GM18907 (cell line): ENCODE results near the gene SLC13A2.

Experiments
- ATAC-seq: cut with Tn5 transposase; IDR thresholded peaks from one replicate; pipeline ENCODE4 v1.9.1; 2021; ENCODE audit warnings: mild to moderate bottlenecking, moderate library complexity; ENCODE audit not compliant: unreplicated experiment

Gene SLC13A2

DNA sequence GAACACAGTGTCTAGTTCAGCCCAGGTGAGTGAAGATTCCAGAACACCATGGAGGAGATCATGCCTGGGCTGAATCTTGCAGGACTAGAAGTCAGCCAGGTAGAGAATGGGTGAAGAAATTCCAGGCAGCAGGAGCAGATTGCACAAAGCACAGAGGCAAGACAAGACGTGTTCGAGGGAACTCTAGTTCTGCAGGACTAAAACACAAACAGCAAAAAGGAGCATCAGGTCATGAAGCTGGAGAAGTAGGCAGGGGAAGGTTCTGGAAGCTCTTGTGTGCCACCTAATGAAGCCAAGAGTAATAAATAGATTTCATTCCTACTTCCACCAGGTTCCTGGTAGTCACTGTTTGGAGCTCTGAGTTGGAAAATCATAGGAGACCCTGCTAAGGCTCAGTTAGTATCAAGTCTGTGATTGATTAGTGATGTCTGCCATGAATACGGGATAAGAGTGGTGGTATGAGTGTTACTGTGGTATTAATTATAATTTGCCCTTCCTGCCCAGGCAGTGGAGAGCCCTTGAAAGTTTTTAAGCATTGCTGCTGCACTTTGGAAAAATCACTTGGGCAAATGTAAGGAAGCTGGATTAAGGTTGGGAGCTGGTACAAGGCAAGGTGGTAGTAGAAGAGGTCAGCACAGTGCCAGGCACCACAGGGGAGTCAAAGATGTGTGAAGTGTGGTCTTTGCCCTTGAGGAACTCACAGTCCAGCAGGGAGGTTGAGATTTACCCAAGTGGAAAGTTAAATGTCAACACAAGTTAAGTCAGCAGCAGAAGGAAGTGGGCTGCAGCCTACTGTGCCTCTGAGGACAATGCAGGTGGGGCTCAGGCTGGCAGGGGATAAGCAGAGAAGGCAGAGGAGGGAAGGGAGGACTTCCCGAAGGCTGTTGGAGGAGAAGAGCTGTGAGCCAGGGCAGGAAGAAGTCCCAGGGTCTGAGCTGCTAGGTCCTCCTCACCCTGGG is 19.2 kb downstream of the SLC13A2 start:
- ATAC-seq = no peak

DNA sequence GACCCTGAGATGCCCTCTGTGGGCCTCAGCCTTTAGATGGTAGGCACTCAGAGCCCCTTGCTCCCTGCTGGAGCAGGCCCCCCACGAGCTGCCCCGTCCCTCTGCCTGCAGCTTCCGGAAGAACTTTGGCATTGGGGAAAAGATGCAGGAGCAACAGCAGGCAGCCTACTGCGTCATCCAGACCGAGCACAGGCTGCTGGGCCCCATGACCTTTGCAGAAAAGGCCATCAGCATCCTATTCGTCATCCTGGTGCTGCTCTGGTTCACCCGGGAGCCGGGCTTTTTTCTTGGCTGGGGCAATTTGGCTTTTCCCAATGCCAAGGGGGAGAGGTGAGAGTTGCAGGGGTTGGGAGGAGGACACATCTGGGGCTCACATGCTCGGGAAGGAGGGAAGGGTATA is 20.0 kb downstream of the SLC13A2 start:
- no peak for ATAC-seq

DNA sequence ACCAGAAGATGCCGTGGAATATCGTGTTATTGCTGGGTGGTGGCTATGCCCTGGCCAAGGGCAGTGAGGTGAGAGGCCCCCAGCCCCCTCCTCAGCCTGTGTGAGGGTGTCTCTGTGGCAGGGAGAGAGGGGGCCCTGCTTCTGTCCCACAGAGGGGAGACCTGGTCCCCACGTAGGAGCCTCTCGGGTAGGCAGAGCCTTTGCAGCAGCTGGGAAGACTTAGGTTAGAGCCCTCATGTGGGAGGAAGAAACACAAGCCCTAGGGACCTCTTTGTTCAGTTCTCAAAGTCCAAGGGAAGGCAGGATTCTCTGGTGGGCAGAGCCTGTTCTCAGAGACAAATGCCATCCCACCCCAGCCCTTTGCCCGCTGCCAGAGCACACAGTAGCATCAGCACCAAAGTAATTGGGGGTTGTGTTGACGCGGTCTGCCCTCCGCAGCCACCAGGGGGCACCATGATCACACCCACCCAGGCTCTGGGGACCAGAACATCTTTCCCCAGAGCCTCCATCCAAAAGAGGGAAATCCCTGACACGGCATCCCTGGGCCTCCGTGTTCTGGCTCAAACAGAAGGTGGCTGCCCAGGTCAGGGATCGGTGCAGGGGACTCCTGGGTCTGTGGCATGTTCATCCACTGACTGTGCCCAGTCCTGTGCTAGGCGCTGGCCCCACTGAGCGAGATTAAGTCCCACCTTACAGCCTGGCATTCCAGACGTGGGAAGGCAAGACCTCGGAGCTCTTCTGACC is 21.2 kb downstream of the SLC13A2 start:
- peak; percentile 53 for ATAC-seq

DNA sequence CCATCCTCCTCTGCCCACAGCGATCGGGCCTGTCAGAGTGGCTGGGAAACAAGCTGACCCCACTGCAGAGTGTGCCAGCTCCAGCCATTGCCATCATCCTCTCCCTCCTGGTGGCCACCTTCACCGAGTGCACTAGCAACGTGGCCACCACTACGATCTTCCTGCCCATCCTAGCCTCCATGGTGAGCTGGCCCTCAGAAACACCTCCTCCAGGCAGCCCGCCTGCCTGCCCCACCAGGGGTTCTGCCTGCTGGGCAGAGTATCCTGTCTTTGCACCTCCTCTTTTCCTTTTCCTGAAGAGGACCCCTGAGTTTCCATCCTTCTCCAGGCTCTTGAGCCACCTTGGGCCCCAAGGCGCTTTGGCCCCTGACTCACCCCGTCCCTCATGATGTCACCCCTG is 22.2 kb downstream of the SLC13A2 start:
- ATAC-seq = no peak

DNA sequence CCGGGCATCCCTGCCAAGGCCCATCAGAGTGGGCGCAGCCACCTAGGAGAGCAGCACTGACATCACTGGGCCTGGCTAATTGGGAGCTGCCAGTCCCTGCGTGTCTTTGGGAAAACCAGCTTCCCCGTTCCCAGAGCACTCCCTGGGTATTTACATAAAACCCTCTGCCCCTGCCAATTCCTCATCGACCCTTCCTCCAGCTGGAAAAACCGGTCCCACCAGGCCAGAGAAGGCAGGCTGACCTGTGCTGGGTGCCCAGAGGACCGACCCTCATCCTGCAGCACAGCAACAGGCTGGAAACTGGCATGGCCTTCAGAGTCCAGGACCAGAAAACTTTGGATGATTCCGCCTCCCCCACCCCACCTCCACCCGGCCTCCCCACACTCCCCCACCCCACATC is 24.5 kb downstream of the SLC13A2 start:
- ATAC-seq = no peak

DNA sequence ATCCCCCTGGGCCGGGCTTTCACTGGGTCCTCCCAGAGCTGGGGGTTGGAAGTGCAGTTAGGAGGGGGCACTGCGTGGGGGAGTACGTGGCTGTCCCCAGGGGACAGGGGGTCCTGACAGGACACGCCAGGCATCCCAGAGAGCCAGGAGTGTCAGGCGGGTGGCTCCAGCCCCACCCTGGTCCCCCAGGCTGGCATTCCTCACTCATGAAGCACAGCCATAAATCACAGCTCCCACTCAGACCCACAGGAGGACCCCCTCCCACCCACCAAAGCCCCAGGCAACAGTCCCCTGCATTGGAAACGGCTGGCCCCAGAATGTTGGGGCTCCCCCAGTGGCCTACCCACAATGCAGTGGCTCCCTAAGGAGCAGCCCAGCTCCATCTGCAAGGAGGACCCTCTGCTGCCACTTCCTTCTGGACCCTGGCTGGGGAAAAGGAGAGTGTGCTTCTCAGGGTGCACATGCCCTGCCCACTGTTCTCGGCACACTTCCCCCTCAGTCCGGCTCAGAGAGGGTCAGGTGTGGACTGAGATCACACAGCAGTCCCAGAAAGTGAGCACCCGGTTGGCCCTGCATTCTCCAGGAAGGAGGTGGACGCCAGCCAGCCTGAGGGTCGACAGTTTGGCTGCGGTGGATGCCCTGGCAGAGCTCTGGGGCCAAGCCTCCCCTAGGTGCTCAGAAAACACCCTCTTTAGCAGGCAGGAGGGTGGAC is 25.4 kb downstream of the SLC13A2 start:
- ATAC-seq = no peak

DNA sequence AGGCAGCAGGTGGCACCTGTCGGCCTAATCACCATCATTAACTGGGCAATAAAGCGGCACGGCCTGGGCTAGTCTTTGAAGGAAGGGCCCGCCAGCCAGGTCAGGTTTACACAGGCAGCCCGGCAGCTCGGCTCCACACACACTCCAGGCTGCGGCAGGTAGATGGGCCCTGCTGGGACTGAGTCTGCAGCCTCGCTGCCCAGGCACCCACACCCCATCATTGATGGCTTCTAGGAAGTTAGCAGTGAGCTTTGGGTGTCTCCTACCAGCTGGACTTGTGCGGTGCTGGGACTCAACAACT is 25.9 kb downstream of the SLC13A2 start:
- ATAC-seq = no peak

DNA sequence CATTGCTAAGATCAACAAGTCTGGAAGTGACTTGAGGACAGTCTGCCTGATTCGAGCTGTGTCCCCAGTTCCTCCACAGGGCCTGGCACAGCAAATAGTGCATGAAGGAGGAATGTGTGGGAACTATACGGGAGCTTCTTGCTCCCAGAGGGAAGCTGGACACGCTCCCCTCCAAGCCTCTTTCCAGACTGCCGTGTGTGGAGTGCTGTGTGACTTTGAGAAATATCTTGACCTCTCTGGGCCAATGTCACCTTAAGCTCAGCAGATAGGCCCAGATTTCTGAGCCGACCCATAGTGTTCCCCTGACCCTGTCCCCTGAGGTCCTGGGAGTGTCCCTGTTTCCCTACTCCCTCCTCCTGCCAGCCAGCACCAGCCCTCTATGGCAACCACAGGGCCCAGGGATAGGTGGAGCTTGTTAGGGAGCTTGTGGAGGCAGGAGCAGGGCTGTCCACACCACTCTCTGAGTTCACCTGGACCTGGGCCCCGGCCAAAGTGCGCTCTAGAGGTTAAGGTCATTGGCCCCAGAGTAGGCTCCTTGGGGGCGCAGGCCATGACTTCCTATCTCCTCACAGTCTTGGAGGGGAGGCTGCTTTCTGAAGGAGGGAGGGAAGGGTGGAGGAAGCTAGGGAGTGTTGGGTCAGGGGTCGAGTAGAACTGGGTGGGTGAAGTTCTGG is 26.4 kb downstream of the SLC13A2 start:
- no peak for ATAC-seq

DNA sequence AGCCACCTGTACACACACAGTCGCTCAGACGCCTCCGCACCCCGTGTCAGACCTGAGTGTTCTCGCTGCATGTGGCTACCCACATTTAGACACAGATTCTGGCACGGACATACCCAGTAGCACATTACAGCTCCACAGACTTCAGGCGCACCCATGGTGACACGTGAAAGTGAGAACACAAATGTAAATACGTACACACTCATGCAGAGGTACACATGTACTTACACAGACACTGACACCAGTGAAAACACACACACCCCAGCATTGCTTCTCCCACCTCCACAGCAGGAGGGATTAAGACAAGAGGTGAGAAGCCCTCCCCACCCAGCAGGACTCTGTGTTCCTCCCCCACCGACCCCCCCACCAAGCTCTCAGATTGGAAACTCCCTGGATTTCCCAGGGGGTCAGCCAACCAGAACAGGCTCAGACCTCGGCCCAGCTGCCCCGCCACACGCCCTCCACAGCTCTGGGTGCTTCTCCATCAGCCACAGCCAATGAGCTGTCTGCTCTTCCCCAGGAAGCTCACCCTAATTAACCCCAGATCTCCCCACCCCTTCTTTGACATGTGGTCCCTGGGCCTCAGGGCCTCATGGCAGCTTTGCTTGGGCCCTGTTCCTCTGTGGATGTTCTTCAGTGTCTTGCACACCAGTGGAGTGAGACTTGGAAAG is 27.4 kb downstream of the SLC13A2 start:
- ATAC-seq = peak; percentile 57

DNA sequence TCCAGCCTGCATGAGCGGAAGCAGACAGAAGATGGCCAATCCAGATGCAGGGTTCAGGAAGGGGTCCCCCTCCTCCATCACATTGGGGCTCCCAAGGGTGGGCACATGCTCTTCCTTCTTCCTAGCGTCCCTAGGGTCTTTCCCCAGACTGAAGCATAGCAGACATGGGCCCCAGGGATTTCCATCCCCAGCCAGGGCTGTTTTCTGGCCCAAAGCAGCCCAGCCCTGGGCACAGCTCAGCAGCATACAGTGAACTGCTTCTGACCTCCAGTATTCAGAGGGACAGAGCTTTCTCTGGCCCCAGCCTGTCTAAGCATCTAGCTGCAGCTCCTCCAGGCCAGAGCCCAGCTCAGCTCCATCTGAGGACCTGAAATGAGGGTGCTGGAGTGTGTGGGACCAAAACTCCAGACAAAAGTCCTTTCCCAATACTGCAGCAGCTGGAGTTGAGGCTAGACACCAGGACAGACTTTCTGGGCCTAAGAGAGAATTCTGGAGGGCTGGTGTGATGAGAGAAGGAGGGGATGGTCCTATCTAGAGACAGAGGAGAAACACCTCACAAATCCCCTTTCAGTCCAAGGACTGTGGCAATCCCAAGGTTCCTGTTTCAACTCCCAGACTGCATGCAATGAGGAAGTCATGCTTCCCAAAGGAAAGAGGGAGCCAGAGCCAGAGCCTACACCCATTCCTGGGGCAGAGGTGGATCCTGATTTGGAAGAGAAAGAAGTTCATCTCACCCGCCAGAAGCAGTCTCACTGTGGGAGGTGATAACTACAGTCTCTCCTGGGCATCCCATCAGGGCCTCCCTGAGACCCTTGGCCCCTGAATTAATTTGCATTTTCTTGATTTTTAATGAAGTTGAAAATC is 28.2 kb downstream of the SLC13A2 start:
- ATAC-seq = no peak

DNA sequence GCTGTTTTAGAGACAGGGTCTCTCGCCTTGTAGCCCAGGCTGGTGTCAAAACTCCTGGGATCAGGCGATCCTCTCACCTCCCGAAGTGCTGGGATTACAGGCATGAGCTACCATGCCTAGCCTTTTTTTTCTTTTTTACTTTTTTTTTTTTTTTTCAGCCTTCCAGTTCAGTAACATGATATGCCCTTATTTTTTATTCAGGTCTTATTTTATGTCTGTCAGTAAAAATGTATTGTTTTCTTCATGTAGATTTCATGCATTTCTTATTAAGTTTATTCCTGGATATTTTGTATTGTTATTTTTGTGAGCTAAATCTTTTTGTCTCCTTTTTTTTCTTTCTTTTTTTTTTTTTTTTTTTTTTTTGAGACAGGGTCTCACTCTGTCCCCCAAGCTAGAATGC is 30.0 kb downstream of the SLC13A2 start:
- no peak for ATAC-seq

DNA sequence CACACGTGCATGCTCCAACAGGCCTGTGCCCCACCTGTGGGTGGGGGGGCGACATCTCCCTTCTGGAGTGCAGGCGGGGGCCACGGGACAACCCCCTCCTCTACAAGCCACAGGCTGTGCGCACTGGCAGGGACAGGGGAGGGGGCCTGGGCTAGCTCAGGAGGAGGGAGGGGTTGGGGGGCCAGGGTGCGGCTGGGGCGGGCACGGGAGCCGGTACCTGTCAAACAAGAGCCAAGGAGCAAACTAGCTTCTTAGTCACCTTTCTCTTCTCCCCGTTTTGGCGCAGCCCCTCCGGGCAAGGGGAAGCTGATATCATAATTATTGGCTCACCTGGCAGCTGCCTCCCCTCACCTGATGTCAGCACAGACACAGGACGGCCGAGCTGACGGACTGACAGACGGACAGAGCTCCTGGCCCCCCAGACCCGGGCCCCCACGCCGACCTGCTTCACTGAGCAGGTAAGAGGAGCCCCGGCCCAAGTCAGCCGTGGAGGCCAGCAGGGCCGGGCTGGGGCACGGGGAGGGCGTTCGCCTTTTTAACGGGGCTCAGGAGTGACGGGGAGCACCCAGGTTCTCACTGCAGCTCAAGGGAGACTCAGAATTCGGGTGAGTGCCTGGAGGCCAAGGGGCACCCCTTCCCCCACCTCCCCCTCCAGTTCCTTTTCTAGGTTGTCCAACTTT is 32.7 kb downstream of the SLC13A2 start, which contains the start of gene FOXN1:
Gene FOXN1 (plus strand): TSS at position 363 of the 680 bp plus-strand sequence. CDS start 17,622 bp downstream, outside the sequence.
- ATAC-seq = no peak

DNA sequence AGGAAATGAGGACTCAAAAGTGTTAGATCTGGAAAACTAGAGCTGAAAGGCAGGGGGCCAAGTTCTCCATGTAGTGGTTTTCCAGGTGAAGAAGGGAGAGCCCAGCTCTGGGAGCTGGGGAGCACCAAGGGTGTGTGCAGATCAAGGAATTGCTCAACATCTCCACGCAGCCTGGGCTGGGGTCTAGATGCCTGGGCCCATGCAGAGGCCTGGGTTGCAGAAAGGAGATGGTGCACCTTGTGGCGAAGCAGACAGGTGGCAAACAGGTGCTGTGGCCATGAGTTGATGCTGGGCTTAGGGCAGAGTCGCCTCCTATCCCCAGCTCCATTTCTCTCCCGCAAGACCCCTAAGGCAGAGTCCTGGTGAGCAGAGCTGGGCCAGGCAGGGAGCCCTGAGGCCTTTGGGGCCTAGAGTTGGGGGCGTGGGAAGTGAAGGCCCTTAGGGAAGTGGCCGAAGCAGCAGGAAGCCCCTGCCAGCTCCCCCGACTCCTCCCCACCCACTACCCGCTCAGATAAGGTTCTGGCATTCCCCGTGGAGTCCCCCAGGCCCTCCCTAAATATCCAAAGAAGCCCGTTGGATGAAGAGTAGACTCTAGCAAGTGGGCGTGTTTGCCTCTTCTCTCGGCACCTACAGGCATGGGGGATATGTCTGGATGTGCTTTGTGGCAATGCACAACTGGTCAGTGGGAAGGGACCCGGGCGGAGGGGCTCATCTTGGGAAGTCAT is 33.5 kb downstream of the SLC13A2 start:
- ATAC-seq = no peak

DNA sequence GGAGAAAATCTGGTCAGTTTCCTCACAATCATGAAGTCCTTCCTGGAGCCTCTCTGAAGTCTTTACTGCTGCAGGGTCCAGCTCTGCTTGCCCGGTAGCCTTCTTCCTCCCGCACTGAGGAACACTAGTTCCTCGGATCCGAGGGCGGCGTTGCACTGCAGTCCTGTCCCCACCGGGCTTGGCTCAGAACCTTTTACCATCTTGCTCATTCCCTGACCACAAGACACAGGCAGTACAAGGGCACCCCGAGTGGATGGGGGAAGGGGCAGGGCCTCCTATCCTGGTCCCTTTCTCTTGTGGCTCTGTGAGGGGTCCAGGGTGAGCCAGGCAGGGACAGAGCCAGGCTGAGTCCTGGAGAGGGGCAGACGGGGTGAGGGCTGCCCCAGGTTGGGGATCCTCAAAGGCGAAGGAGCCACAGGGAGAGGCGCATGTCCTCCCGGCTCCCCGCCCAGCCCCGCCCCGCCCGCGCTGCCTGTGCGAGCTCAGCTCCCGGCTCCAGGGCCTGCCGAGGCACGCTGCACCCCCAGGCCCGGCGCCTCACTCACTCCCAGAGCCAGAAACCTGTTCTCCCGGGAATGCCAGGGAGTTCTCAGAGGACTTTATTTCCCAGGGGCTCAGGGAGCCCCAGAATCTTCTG is 34.2 kb downstream of the SLC13A2 start:
- no peak for ATAC-seq

DNA sequence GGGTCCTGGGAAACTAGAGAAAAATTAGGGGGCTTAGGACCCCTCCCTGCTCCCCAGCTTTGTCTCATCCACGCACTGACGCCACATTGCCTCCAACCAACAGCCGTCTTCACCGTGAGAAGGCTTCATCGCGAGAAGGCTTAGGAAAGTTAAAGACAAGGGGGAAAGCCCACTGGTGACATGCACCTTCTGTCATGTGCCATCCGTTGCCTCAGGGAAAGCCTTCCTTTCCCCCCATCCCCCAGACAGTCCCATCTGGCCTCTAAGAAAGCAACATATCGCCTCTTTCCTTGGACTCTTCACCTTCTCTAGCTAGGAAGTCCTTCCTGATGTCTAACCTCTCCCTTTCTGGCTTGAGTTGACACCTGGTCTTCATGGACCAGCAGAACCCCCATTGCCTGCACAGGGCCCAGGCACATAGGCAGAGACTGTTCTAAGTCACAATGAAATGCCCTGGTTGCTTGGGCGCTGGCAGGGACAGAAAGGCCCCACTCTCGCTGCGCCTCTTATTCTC is 34.8 kb downstream of the SLC13A2 start:
- ATAC-seq = no peak

DNA sequence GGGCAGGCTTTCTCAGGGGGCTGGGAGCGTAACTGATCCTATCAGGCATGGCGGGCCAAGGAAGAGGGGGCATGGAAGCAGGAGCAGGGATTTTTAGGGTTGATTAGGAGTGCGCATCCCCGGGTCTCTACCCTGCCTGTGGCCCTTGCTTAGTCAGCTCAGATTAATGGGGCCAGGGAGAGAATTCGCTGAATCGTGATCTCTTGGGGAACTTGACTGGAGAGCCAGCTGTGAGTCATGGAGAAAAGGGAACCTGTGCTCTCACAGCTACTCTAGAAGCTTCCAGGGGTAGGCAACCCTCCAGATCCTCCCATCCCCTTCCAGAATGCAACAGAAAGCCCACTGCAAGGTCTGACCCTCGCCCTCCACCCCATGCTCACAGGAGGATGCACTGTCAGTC is 36.3 kb downstream of the SLC13A2 start:
- ATAC-seq = no peak

DNA sequence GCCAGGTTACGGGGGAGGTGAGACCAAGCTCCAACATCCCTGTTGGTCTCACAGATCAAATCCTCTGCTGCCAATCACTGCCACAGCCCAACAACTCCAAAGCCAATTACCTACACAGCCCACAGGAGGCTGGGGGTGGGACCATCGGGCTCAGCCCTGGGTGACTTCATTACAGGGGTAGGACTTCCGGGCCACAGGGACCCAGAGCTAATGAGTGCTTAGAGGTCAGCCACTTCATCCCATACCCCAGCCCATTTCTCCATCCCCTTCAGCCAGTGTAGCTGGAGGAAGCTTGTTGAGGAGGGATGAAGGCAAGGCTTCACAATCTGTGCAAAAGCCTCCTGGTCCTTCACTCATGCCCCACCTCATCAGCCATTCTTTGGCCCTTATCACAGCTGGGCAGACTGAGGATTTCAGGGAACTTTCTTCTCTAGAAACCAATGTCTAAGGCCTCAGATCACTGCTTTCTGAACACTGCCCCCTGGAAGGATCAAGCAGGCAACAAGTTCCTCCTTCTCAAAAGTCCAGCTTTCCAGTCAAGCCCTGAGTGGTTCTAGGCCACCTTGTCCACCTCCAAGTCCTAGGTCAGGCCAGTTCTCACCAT is 38.5 kb downstream of the SLC13A2 start:
- ATAC-seq = no peak
